GM18508 (cell line): ENCODE measurements around the gene MOB3A.

Source experiments
- ATAC-seq: cut with Tn5 transposase; IDR thresholded peaks from one replicate; pipeline ENCODE4 v1.9.1; 2021; ENCODE audit warnings: moderate number of reproducible peaks; ENCODE audit not compliant: insufficient read depth, unreplicated experiment

Gene MOB3A

DNA sequence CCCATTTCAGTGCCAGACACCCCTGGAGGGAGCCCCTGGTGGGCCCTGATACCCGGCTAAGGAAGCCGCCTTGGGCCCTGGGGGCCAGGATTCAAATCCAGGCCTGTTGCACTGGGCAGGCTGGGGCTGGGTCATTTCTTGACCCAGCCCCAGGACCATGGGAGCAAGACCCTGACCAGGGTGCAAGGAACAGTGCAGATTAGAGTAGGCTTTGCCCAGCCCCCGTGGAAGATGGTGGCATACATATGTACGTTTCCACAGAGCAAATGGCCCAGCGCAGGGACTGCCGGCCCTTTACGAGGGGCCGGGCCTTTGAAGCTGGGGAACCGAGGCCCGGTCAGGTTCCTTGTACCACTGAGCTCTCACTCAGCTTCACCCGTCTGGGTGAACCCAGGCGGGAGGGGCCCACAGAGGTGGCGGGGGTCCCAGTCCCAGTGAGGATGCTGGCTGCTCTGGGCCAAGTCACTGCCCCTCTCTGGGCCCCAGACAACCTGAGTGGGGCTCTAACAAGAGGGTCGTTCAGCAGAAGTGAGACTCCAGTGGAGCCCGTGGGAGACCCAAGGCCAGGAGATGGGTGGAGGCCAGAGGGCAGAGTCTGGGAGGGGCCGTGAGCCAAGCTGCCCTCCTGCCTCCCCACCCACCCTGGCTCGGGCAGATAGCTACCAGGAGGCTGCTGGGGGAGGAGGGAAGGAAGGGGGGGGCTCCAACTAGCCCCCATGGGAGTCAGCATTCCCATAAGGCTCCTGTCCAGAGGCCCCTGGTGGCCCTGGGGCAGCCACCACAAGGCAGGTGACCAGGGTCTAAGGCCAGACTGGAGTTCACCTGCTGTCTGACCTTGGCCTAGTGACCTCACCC is 47.8 kb downstream of the MOB3A start:
- ATAC-seq, result no peak

DNA sequence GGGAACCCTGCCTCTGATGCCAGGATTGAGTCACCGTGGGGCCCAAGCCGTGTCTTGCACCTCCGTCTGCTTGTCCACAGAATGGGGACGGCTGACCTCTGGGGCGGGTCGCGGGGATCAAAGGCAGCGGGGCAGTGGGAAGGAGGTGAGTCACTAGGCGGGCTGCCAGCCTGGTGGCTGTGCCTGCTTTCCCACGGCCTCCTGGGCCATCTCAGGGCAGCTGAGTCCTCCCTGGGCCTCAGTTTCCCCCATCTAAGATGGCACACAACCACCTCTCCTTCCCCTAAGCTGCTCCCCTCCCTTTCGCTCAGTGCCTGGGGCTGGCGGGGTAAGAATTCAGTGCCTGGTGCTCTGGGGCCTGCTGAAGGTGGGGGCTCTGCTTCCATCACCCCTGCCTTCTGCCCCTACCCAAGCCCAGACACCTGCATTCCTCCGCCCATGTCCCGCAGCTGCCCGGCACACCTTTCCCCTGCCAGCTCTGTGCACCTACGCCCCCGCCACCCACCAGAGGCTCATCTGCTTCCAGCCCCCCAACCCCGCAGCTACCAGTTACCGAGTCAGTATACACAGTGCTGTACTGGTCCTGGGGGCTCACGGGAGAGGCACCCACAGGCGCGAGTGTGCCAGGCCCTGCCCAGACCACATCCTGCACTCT is 48.5 kb downstream of the MOB3A start:
- ATAC-seq, result no peak

DNA sequence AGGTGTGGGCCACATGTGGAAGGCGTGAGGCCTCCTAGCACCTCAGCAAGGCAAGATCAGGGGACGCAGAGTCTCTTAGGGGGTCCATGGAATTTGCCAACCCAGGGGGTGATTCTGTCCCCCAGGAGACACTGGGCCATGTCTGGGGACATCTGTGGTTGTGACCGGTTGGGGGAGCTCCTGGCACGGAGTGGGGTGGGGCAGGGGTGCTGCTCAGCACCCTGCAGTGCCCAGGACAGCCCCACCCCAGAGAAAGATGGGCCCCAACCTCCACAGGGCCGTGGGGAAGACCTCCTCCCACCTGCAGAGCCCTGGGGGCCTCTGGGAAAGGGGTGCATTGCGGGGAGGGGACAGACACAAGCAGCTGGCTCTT is 49.1 kb downstream of the MOB3A start:
- ATAC-seq, result no peak

DNA sequence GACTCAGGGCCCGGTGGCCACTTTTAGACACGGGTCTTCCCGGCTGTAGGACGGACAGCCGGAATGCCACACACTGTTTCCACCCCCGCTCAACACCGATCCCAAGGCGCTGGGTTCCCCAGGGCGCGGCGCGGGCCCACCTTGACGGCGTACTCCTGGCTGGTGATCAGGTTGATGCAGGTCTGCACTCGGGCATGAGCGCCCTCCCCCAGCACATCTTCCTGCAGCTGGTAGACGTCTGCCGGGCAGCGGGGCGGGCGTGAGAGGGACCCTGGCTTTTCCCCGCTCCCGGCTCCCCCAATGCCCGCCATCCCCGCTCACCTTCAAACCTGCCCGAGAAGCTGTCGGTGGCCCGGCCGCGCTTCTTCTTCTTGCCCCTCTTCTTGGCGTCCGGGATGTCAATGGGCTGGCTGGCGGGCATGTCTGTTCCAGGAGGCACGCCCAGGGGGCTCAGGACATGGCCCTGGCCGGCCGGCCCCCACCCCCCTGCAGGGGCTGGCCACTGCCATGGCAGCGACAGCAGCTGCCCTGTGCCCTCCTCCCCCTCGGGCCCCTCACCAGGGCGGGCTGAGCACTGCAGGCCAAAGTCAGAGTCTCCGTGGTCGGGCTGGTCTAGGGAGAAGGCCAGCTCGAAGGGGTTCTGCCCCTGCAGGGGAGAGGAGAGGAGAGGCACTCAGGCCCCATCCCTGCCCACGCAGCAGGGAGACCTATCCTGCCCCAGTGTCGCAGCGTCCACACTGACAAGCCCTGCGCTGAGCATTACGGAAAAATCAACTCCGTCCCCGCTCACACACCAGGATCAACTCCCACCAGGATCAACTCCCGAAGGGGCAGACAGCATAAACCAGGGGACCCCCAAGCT is 49.8 kb downstream of the MOB3A start:
- no peak for ATAC-seq

DNA sequence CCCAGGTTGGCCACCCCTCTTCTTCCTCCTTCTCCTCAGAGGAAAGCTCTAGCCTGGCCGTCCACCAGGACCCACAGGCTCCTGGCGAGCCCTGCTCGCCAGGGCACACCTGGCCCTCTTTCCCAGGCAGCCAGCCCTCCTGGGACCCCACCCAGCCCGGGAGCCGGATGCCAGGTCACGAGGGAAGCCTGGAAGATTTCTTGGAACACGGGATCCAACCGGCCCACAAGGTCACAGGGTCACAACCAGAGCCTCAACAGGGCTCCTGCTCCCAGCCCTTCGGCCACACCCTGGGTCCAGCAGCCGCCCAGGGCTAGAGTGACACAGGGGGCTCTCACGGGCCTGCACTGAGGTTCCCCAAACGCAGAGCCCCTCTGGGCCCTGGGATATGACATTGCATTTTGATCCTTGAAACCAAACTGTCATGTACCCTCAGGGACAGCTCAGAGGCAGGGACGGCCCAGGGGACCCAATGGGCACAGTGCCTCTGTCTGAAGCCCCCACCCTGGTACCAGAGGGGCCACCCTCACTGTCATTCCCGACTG is 50.6 kb downstream of the MOB3A start:
- no peak for ATAC-seq

DNA sequence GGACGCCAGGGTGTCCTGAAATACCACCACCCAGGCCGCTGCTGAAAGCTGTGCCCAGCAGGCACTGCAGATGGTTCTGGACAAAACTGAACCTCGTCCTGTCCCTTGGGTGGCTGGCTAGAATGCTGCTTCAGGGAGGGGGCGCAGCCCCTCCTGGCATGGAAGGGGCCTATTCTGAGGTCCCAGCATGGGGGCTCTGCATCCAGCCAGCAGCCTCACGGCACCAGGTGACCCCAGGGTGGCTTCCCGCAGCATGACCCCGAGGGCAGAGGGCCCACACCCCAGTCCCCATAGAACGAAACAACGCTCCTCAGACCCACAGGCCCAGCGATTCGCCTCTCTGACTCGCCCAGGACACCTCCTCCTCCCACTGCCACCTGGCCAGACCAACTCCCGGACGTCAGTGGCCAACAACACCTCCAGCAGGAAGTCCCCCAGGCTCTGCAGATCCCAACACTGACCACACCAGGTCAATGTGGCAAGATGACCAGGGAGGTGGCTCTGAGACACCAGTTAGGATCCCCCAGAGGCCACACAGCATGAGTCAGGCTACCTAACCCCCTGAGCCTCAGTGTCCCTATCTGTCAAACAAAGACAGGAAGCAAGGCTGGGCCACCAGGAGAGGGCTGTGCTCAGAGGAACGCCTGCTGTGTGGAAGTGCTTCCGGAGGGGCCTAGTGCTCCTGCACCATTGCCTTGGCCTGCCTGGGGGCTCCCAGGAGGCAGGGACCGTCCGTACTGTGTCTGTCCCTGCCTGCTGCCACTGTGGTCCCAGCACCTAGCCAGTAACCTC is 51.2 kb downstream of the MOB3A start:
- ATAC-seq, result no peak

DNA sequence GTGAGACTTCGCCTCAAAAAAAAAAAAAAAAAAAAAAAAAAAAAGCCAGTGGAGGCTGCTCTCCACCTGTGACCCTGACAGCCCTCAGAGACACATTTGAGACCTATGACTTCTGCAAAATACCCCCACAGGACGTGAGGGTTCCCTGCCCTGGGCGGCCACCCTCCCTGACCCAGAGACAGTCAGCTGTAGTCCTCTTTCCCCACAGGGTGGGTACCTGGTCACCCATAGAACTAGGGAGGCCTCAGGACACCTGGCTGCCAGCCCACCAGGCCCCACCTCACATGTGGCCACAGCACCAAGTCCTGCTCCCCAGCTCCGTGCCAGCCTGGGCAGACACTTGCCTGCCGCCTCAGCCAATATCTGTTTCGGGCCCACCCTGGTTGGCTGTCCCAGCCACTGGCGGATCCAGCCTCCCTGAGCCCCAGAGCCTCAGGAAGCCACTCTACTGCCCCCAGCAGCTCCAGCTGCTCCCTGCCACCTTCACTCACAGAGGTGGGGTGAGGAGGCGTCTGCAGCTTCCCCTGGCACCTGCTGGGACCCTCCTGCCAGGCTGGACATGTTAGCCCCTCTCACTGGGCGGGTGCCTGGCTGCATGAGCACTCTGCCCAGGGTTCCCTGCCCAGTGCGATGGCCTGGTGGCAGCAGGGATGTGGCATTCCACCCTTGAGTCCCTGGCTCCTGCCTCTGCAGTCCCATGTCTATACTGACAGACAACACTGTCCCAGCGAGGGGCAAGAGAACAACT is 52.0 kb downstream of the MOB3A start:
- no peak for ATAC-seq

DNA sequence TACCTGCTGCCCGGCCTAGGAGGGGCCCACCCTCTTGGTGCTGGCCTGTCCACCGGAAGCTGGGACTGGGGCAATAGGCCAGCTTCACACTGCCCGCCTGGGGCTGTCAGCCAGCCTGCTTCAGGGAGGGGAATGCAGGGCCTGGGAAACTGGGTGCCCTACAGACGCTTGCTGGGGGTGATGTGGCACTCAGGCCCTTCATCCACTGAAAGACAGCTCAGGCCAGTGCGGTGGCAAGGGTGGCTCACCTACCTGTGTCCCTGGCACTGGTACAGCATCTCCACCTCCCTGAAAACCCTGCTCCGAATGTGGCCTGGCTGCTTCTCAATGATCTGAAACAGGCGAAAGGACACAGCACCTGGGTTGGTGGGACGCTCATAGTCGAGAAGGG is 52.9 kb downstream of the MOB3A start:
- ATAC-seq, result no peak

DNA sequence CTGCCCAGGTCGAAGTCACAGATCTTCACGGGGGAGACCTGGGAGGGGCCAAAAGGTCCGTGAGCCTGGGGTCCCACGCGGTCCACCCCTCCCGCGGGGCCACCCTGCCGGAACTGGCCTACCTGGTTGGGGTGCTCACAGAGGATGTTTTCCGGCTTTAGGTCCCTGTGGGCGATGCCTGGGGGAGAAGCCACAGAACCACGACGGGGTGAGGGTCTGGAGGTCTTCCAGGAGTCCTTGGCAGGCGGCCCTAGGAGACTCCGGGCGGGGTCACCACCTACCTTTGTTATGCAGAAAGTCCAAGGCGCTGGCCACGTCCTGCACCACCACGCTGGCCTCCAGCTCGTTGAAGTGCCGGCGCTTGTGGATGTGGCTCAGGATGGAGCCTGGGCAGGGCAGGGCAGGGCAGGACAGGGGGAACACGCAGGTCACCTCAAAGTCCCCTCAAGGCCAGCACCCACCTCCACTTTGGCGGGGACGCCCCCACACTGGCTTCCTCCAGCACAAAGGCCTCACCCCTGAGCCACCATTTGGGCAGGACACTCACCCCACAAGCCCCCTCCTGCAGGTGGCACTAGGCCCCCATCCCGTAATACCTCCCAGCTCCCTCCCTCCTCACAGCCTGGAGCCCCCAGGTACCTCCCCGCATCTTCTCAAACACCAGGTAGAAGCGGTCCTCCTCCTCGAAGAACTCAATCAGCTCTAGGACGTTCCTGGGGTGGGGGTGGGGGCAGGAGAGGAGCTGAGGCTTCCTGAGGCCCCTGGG is 53.5 kb downstream of the MOB3A start:
- ATAC-seq, result no peak

DNA sequence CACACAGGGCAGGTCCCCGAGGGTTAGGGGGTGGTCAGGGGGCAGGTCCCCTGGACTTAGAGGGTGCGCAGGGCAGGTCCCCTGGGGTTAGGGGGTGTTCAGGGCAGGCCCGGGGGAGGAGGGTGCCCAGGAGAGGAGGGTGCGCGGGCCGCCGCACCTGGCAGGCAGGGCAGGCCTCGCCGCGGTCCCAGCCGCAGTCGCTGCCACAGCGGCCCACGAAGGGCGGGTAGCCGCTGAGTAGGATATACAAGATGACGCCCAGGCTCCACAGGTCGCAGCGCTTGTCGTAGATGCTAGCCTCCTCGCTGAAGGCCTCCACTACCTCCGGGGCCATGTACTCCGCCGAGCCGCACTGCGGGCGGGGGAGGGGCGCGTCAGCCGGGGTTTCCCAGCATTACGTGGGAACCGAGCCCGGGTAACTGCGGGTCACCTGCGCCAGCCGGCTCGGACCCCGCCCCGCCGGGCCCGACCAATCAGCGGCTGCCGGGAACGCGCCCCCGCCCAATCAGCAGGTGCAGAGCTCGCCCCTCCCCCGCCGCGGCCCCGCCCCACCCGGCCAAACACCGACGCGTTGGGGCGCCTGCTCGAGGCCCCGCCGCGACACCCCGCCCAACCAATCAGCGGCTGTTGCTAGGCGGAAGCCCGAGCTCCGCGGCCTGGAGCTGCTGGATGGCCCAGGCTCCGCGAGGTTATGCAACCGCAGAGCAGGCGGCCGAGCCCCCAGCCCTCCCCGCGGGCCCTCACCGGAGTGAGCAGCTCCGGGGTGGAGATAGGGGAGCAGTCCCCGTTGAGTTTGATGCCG is 54.2 kb downstream of the MOB3A start:
- ATAC-seq, result no peak

DNA sequence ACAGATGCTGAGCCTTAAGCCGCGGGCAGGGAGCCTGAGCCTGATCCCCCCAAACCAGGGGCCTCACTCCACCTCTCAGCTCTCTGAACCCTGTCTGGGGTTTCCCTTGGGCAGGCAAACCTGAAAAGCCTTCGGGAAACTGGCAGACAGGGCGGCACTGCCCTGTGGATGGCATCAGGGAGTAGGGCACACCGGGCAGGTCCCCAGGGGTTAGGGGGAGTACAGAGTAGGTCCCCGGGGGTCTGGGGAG is 54.8 kb downstream of the MOB3A start:
- ATAC-seq, result no peak

DNA sequence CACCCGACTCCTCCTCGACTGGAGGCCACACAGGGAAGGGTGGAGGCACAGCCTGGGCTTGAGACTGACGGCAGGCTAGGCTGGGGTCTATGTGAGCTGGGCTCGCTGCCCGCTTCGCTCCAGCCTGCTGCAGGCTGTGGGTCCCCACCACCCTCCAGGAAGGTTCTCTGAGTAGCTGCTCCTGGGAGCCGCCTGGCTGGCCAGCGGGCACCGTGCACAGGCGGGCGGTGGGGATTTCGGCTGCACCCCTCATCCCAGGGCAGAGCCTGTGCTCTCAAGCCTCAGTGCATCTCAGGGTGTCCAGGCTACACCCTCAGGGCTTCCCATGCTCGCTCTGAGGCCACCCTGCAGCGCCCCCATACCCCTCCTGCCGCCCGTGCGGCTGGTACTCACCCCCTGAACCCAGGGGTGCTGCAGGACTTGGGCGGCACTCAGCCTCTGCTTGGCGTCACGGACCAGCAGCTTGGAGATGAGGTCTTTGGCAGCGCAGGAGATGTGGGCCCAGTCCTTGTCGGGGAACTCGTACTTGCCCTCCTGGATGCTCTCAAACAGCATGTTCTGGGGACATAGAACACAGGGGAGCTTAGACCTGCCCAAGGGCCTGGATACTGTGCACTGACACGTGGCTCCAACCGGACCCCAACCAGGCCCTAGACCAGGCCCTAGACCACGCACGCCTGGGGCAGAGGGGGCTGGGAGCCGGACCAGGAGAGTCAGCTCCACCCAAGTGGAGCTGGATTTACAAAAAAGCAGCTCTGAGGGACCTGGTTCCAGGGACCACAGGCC is 55.3 kb downstream of the MOB3A start:
- no peak for ATAC-seq

DNA sequence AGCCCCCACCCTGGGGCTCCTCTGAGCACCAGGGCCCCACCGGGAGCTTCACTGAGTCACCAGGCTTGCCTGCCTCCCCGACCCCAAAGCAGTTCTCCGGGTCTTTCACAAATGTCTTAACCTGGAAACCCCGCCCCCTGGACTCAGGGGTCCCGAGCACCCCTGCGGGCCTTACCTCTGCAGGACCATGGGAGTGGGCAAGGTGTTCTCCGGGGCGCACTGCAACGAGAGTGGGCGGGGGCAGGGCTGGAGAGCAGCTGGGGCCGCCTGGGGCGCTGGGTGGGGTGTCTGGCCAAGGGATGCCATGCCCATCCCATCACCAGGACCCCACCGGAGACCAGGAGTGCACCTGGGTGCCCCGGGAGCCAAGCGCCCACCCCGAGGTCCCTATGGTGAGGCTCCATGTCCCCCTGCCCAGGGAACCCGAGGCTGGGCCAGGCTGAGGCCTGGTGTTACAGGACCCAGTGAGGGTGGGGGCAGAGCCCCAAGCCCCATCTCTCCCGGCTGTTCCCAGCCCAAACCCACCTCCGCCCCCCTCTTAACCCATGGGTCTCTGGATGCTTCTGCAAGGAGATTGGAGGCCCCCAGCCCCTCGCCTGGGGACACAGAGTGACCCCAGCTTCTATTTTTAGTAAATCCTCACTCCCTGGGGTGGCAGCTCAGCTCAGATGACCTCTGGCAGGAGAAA is 56.0 kb downstream of the MOB3A start:
- no peak for ATAC-seq

DNA sequence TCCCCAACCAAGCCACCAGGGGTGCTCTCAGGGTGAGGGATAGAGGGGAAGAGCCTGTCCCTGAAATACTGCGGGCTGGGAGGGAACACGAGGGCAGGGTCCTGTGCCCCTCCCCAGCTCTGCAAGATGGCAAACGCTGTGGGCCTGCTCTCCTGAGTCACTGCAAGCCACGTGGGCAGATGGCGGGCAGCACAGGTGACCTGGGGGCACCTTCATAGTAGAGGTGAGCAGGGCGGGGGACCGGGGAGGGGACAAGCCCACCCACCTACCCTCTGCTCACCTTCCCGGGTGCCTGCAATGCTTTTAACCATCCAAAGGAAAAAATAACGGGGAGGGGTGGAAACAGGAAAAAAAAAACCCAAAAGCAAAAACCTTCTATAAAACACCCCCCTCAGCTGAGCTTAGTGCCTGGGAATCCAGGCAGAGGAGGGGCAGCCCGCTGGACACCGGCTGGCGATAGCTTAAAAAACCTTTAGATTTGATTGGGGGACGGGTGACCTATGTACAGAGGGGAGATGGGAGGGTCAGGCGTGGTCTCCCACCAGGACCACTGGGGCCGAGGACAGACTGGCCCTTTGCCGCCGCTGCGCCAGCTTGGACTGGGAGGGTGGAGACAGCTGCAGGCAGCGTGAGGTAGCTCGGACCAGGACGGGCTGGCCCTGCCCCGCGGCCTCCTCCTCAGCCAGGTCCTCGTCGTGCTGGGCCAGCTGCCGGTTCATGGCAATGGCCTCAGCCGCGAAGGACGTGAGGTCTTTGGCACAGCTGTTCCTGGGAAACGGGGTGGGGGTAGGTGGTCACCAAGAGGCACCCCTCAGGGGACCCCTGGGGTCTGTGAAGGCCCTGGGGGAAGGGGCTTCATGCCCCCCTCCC is 56.8 kb downstream of the MOB3A start:
- ATAC-seq, result no peak

DNA sequence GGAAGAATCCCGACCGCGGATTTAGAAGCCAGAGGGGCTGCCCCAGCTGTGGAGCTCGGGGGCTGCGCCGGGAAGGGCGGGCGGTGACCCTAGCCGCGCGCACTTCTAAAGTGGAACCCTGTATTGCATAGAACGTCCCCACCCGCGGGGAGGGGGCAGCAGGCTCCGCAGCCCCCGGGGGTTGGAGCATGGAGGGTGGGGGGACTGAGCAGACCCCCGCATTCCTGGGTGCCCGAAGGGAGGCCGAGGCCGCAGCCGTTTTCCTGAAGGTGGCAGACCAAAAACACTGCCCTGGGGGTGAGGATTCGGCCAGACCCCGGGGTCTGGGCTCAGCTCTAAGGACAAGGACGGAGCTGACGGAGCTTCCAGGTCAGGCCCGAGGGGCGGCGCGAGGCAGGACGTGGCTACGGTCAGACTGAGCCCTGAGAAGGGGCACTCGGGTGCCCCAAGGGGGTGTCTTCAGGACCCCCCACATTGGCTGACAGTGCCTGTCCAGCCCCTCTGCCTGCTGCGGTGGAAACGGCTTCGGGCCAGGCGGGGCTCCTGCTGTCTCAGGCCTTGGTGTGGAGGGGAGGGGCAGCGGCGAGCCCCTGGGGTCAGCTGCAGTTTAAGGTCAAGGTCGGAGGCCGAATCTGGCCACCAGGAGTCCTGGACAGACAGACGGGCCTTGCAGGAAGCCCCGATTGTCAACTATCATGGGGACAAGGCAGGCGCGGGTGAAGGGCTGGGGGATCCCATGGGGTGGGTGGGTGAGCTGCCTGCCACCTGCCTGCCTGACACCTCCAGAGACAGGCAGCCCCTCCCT is 57.6 kb downstream of the MOB3A start:
- ATAC-seq, result no peak
